Keratinocyte (primary cell): ENCODE measurements around the gene THRAP3. TPM values are rescaled to one million over a fixed set of nuclear protein-coding genes. Genes with fewer than 3 reads are reported as not detected.

Experiments used
- DNase-seq: peaks from one replicate; pipeline ENCODE4 v3.0.0-alpha.2; 2011; ENCODE audit warnings: low read depth, missing footprints, low spot score
- FAIRE-seq: peaks from 2 replicates; lab custom pipeline; 2011; peaks lifted over from hg19 to GRCh38; lab: Jason Lieb, UNC
- H2AFZ ChIP-seq: 2 replicates; pipeline ENCODE4 v1.6.0; 2012; ENCODE audit warnings: low read length, control low read depth, inconsistent platforms; ENCODE audit not compliant: control insufficient read depth
- H3K27ac ChIP-seq: 2 replicates; pipeline ENCODE4 v1.5.1; 2011; ENCODE audit warnings: low read length; ENCODE audit not compliant: control insufficient read depth, insufficient read depth
- H3K27me3 ChIP-seq: 3 replicates; pipeline ENCODE4 v1.6.0; 2011; ENCODE audit warnings: low read length; ENCODE audit not compliant: control insufficient read depth, insufficient read depth; ENCODE audit errors: extremely low read depth
- H3K36me3 ChIP-seq, 2 experiments: 2 replicates in 1 of 2; 3 replicates in 1 of 2; pipeline ENCODE4 v1.5.1; 2011; ENCODE audit warnings: low read length in 2 of 2, mild to moderate bottlenecking in 1 of 2; ENCODE audit not compliant: control insufficient read depth in 2 of 2, insufficient read depth in 2 of 2; ENCODE audit errors: extremely low read depth in 1 of 2
- H3K4me1 ChIP-seq: 3 replicates; pipeline ENCODE4 v1.5.1; 2011; ENCODE audit warnings: low read length; ENCODE audit not compliant: control insufficient read depth, insufficient read depth; ENCODE audit errors: extremely low read depth
- H3K4me2 ChIP-seq: 3 replicates; pipeline ENCODE4 v1.6.0; 2011; ENCODE audit warnings: low read depth, low read length; ENCODE audit not compliant: control insufficient read depth, insufficient read depth; ENCODE audit errors: extremely low read depth
- H3K4me3 ChIP-seq, 3 experiments: fragments of 200-600 bp in 1 of 3; sonication (generic) in 1 of 3; 2 replicates in 2 of 3; 3 replicates in 1 of 3; pipeline ENCODE4 v1.5.1; 2011 to 2016; ENCODE audit warnings: low read length in 3 of 3, mild to moderate bottlenecking in 3 of 3, control low read depth in 2 of 3, inconsistent platforms in 1 of 3, low read depth in 1 of 3, mixed read lengths in 1 of 3, mixed run types in 1 of 3, moderate library complexity in 1 of 3; ENCODE audit not compliant: control insufficient read depth in 2 of 3, insufficient read depth in 2 of 3; ENCODE audit errors: extremely low read depth in 1 of 3
- H3K79me2 ChIP-seq: 2 replicates; pipeline ENCODE4 v1.6.0; 2012; ENCODE audit warnings: low read length; ENCODE audit not compliant: control insufficient read depth, insufficient read depth
- H3K9ac ChIP-seq: 3 replicates; pipeline ENCODE4 v1.6.0; 2011; ENCODE audit warnings: low read length; ENCODE audit not compliant: control insufficient read depth, insufficient read depth; ENCODE audit errors: extremely low read depth
- H3K9me1 ChIP-seq: 3 replicates; pipeline ENCODE4 v1.6.0; 2011; ENCODE audit warnings: low read length; ENCODE audit not compliant: control insufficient read depth, insufficient read depth; ENCODE audit errors: extremely low read depth
- H3K9me3 ChIP-seq: 2 replicates; pipeline ENCODE4 v1.5.1; 2012; ENCODE audit warnings: low read depth, low read length; ENCODE audit not compliant: control insufficient read depth
- H4K20me1 ChIP-seq: 3 replicates; pipeline ENCODE4 v1.6.0; 2011; ENCODE audit warnings: low read length; ENCODE audit not compliant: control insufficient read depth, insufficient read depth; ENCODE audit errors: extremely low read depth
- EZH2 ChIP-seq: IDR thresholded peaks from one replicate; pipeline ENCODE4 v1.6.1; 2012; ENCODE audit warnings: inconsistent platforms, mild to moderate bottlenecking, low read length, moderate library complexity
- dilution Hi-C: fragments of 300-500 bp; cut with MboI; formaldehyde crosslinking; loops from one replicate; pipeline ENCODE4 v1.7.0; 2020; ENCODE audit warnings: low sequenced_read_pairs; ENCODE audit not compliant: extremely low pct_ligation_motif_present
- polyA plus RNA-seq, 5 experiments: library from polyadenylated mRNA; depleted of rRNA in 3 of 5; stranded (reverse) in 3 of 5; stranded (forward) in 1 of 5; unstranded in 1 of 5; fragments of >200 nt; gene quantifications; 1 replicate in 1 of 5; 2 replicates in 3 of 5; 3 replicates in 1 of 5; pipeline versions ENCODE4 v1.2.1 to v1.2.3, GENCODE V29; 2011 to 2012; ENCODE audit warnings: missing spikeins in 2 of 5, low read depth in 1 of 5, low replicate concordance in 1 of 5
- TF ChIP-seq, protein P1 (sequence below), 3 experiments: IDR thresholded peaks in 1 of 3; conservative IDR thresholded peaks in 1 of 3; optimal IDR thresholded peaks in 1 of 3; 2 replicates in 2 of 3; 3 replicates in 1 of 3; pipeline versions ENCODE3 to v1.5.1; 2011; ENCODE audit warnings: low read length in 3 of 3, mild to moderate bottlenecking in 3 of 3, moderate library complexity in 2 of 3, control low read depth in 1 of 3, inconsistent platforms in 1 of 3; ENCODE audit not compliant: insufficient read depth in 2 of 3; ENCODE audit errors: extremely low read depth in 1 of 3

THRAP3 gene
- polyA plus RNA-seq, 1 donor (not counting 4 experiments of a cell fraction or from before 2014, with no cell fraction given), result 79.6 TPM

GRCh38 chr1:36276688-36277087 is 52.4 kb downstream of the THRAP3 start:
- no peak overlapping the region for H3K4me3 ChIP-seq
- no peak overlapping the region for H3K9ac ChIP-seq
- H3K36me3 ChIP-seq, result peaks cover 5 to 6% of the 10 kb centered on the region in 2 experiments
- H4K20me1 ChIP-seq, result no peaks in the 10 kb centered on the region
- no peaks in the 10 kb centered on the region for H3K27me3 ChIP-seq
- no peak for TF ChIP-seq EZH2
- TF ChIP-seq, protein P1, sequence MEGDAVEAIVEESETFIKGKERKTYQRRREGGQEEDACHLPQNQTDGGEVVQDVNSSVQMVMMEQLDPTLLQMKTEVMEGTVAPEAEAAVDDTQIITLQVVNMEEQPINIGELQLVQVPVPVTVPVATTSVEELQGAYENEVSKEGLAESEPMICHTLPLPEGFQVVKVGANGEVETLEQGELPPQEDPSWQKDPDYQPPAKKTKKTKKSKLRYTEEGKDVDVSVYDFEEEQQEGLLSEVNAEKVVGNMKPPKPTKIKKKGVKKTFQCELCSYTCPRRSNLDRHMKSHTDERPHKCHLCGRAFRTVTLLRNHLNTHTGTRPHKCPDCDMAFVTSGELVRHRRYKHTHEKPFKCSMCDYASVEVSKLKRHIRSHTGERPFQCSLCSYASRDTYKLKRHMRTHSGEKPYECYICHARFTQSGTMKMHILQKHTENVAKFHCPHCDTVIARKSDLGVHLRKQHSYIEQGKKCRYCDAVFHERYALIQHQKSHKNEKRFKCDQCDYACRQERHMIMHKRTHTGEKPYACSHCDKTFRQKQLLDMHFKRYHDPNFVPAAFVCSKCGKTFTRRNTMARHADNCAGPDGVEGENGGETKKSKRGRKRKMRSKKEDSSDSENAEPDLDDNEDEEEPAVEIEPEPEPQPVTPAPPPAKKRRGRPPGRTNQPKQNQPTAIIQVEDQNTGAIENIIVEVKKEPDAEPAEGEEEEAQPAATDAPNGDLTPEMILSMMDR (optimal IDR thresholded peaks at IDR 0.05 in 1 of 3, IDR thresholded peaks at IDR 0.05 in 1 of 3, conservative IDR thresholded peaks at IDR 0.05 in 1 of 3; ENCODE audit: extremely low read depth in 1 of 3, insufficient read depth in 2 of 3, low read length in 3 of 3), result no peak
- no peak overlapping the region for H3K27ac ChIP-seq
- FAIRE-seq (no peak), DNase-seq (no peak)
- H3K4me2 ChIP-seq, result no peak overlapping the region
- dilution Hi-C loops, result no loop called here
- H3K9me1 ChIP-seq, result peaks cover 2% of the 10 kb centered on the region
- H3K9me3 ChIP-seq, result no peaks in the 10 kb centered on the region
- no peaks in the 10 kb centered on the region for H3K4me1 ChIP-seq
- no peak overlapping the region for H2AFZ ChIP-seq
- H3K79me2 ChIP-seq, result peaks cover 74% of the 10 kb centered on the region

- Histone ChIP-seq H3K27me3 (no peaks in the 10 kb centered on the region), H3K36me3 (peaks cover 1 to 7% of the 10 kb centered on the region in 2 experiments), H2AFZ (no peak overlapping the region), H4K20me1 (no peaks in the 10 kb centered on the region), H3K4me1 (no peaks in the 10 kb centered on the region), H3K9ac (no peak overlapping the region), H3K79me2 (peaks cover 53% of the 10 kb centered on the region), H3K4me3 (no peak overlapping the region), H3K9me3 (no peaks in the 10 kb centered on the region), H3K9me1 (peaks cover 2% of the 10 kb centered on the region), H3K4me2 (no peak overlapping the region), H3K27ac (no peak overlapping the region)
- FAIRE-seq (no peak), DNase-seq (no peak)
- no peak for TF ChIP-seq EZH2
- TF ChIP-seq, protein P1 (optimal IDR thresholded peaks at IDR 0.05 in 1 of 3, IDR thresholded peaks at IDR 0.05 in 1 of 3, conservative IDR thresholded peaks at IDR 0.05 in 1 of 3; ENCODE audit: extremely low read depth in 1 of 3, insufficient read depth in 2 of 3, low read length in 3 of 3), result no peak
- dilution Hi-C loops, result no loop called here
Measured at GRCh38 chr1:36279110-36279788, 55.0 kb downstream of the THRAP3 start.
